Psoas muscle (tissue), 8 donors: ENCODE data around the gene VCL. TPM values are rescaled to one million over a fixed set of nuclear protein-coding genes. Genes with fewer than 3 reads are reported as not detected.

Experiments used
- ATAC-seq, 4 donors: fragments of 200-7000 bp; cut with Tn5 transposase; one replicate each; pipeline ENCODE4 v1.9.1; 2020; ENCODE audit warnings: moderate library complexity in 3 of 4, mild to moderate bottlenecking in 2 of 4
- DNase-seq, 2 donors: peaks; one replicate each; pipeline ENCODE4 v3.0.0-alpha.2; 2020
- H3K27ac ChIP-seq: fragments of 200-600 bp; one replicate; pipeline ENCODE4 v1.8.0; 2022
- H3K27me3 ChIP-seq, 3 donors: fragments of 200-600 bp in 1 of 3; one replicate each; pipeline versions ENCODE4 v1.6.1 to v1.8.0; 2013 to 2022; ENCODE audit warnings: low read length in 2 of 3, mild to moderate bottlenecking in 2 of 3, moderate library complexity in 1 of 3; ENCODE audit not compliant: insufficient read depth in 3 of 3
- H3K36me3 ChIP-seq, 2 donors: fragments of 200-600 bp in 1 of 2; one replicate each; pipeline versions ENCODE4 v1.6.1 to v1.8.0; 2013 to 2022; ENCODE audit warnings: low read depth in 1 of 2, mild to moderate bottlenecking in 1 of 2, moderate library complexity in 1 of 2; ENCODE audit not compliant: insufficient read depth in 1 of 2
- H3K4me1 ChIP-seq: fragments of 200-600 bp; one replicate; pipeline ENCODE4 v1.8.0; 2022
- H3K4me3 ChIP-seq: fragments of 200-600 bp; one replicate; pipeline ENCODE4 v1.8.0; 2022; ENCODE audit warnings: mild to moderate bottlenecking
- H3K9me3 ChIP-seq: fragments of 200-600 bp; one replicate; pipeline ENCODE4 v1.8.0; 2022
- WGBS, 3 donors: extraction: QIAGEN DNeasy Blood & Tissue Kit; methylation state at CpG; one replicate each; pipeline versions ENCODE4 v1.1.6 to v1.1.7; 2013; 5-methylcytosine and 5-hydroxymethylcytosine counted together
- intact Hi-C, 2 donors: fragments of 100-400 bp; cut with DNase I; formaldehyde crosslinking; loops; one replicate each; pipeline versions ENCODE4 v1.11.0 to v1.14.2; 2022
- polyA plus RNA-seq, 3 donors: library from polyadenylated mRNA; stranded (reverse); fragments of 200-250 nt; gene quantifications; one replicate each; pipeline ENCODE4 v1.2.3, GENCODE V29; 2013
- total RNA-seq, 4 donors: library from RNA; stranded (reverse); fragmentation: NEBNext Ultra II Directional in 2 of 4; extraction: Animal tissue kit (Norgen Biotek cat#: 25700) in 2 of 4; gene quantifications; one replicate each; pipeline versions ENCODE4 v1.2.1 to v1.2.4, GENCODE V29; 2021 to 2023
- TF ChIP-seq, protein P1 (sequence below): fragments of 200-600 bp; IDR thresholded peaks from one replicate; pipeline ENCODE4 v1.8.0; 2022; ENCODE audit warnings: antibody characterized with exemption
- donor health status: healthy with polysubstance abuse.
- donor health status: DM: no; HTN: no; CAD: no; lungs with moderate emphysema.
- donor health status: Bipolar disorder and iron deficiency.
- donor health status: healthy.
- donor health status: DM: yes; HTN: yes; CAD: no.
- donor health status: DM: no; HTN: no; CAD: no.
- donor health status: DM: no; HTN: no; CAD: no.
- donor health status: DM: yes; HTN: yes; CAD: no.

The VCL gene
- total and polyA plus RNA-seq, 7 donors, result 54.5 to 426 (median 93.2) TPM

DNA sequence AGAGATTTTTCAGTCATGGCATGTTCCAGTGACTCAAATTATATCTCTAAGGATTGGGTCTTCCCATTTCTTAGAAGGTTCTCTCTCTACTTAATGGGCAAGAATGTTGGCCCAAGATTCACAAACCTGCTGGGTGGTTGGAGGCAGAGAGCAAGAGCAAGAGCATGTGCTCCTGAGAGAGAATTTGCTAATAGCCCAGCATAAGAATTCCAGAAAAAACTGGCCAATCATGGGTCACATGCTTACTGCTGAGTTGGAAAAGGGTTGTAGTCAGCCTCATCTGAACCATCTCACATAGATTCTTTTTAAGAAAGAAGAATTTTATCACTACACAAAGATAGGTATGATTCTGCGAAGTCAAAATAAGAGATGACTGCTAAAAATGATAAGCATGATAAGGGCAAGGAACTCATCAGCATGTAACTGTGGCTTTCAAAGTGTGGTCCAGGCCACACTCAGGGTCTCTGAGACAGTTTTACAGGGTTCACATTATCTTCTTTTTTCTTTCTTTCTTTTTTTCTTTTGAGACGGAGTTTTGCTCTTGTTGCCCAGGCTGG, 8.2 kb upstream of the VCL start:
- intact Hi-C loops, result no loop called here

DNA sequence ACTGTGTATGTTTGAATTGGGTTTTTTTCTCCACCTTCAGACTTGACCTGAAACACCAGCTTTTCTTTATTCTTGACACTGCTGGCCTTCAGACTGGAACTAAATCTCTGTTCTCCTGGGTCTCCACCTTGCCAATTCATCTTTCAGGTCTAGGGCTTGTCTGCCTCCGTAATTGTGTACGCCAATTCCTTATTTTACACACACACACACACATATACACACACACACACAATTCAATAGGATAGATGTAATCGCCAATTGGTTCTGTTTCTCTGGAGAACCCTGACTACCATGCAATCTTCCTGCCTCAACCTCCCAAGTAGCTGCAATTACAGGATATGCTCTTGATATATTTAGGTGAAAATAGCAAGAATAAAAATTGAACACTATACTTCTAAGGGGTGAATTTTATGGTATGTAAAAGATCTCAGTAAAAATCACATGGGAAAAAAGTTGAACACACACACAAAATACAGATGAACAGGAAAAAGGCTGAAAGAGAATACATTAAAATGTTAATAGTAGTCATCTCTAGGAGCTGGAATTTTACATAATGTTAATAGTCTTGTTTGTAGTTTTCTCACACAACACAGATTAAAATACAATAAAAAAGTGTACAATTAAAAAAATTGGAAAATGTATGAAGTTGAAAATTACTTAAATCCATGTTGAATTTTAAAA, 6.6 kb upstream of the VCL start:
- TF ChIP-seq, protein P1, sequence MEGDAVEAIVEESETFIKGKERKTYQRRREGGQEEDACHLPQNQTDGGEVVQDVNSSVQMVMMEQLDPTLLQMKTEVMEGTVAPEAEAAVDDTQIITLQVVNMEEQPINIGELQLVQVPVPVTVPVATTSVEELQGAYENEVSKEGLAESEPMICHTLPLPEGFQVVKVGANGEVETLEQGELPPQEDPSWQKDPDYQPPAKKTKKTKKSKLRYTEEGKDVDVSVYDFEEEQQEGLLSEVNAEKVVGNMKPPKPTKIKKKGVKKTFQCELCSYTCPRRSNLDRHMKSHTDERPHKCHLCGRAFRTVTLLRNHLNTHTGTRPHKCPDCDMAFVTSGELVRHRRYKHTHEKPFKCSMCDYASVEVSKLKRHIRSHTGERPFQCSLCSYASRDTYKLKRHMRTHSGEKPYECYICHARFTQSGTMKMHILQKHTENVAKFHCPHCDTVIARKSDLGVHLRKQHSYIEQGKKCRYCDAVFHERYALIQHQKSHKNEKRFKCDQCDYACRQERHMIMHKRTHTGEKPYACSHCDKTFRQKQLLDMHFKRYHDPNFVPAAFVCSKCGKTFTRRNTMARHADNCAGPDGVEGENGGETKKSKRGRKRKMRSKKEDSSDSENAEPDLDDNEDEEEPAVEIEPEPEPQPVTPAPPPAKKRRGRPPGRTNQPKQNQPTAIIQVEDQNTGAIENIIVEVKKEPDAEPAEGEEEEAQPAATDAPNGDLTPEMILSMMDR, result no peak
- no peak overlapping the region for H3K27ac ChIP-seq
- no peaks in the 10 kb centered on the region for H3K36me3 ChIP-seq
- no peaks in the 10 kb centered on the region for H3K9me3 ChIP-seq
- ATAC-seq (no peak), DNase-seq (no peak)
- intact Hi-C loops, result no loop called here
- WGBS, 3 donors, result 89 to 90% (median 90%) methylated on average over 3 of the region's 3 CpGs
- H3K4me1 ChIP-seq, result no peaks in the 10 kb centered on the region
- H3K4me3 ChIP-seq, result no peak overlapping the region
- no peaks in the 10 kb centered on the region for H3K27me3 ChIP-seq

More for the DNA sequence above, 8.2 kb upstream of the VCL start:
- Histone ChIP-seq H3K4me3 (no peak overlapping the region), H3K4me1 (peaks cover under 1% of the 10 kb centered on the region), H3K9me3 (no peaks in the 10 kb centered on the region), H3K27me3 (no peaks in the 10 kb centered on the region), H3K27ac (no peak overlapping the region), H3K36me3 (no peaks in the 10 kb centered on the region)
- 96 to 97% (median 96%) methylated on average over 2 of the region's 2 CpGs for WGBS, 3 donors
- DNase-seq, result no peak
- TF ChIP-seq, protein P1, result no peak
- ATAC-seq, result no peak

DNA sequence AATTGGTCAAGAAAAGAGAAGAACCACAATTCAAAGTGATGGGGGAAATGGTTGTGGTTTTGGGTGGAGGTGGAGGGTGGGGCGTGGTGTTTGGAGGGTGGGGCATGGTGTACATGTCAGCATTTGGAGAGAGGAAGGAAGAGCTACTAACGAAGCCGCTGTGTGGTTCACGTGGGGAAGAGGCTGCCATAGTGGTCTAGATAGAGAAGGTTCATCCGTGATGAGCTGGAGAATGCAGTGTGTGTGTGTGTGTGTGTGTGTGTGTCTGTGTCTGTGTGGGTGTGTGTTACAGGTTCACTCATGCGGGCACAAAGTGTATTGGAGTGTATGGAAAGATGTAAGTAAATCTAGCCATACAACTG, 6.1 kb upstream of the VCL start:
- 62 to 66% (median 64%) methylated on average over 6 of the region's 6 CpGs for WGBS, 3 donors
- Histone ChIP-seq H3K27me3 (no peaks in the 10 kb centered on the region), H3K9me3 (no peaks in the 10 kb centered on the region), H3K27ac (no peak overlapping the region), H3K4me1 (no peaks in the 10 kb centered on the region), H3K4me3 (no peak overlapping the region), H3K36me3 (no peaks in the 10 kb centered on the region)
- ATAC-seq (peak in 2 of 4 donors; percentile 20 to 27), DNase-seq (peak; percentile 21 to 54)
- TF ChIP-seq, protein P1, result no peak
- intact Hi-C loops, result no loop called here

DNA sequence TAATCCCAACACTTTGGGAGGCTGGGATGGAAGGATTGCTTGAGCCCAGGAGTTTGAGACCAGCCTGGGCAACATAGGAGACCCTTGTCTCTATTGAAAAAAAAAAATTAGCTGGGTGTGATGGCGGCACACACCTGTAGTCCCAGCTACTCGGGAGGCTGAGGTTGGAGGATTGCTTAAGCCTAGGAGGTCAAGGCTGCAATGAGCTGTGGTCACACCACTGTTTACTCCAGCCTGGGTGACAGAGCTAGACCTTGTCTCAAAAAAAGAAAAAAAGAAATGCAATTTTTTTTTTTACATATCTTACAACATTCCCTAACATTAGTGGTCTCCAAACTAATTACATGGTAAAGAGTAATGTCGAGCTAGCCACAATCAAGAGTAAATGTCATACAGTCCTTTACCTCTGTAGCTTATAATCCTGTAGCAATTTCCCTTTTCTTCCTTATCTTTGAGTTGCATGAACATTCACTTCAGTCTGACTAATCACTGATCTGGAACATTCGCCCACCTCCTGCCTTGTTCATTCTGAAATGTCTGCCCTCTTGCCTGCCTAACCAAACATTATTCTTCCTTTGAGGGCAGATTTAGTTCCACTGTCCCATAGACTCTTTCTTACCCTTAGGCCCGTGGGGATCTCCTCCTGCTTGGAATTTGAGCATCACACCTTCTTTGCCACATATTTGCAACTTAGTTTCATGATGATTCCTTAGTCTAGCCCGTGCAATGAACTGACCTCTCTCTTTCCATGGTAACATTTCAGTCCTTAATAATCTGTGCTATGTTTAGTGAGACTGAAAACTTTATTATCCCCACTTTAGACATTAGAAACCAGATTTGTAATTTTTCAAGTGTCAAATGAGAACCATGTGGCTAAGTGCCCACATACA, 4.8 kb upstream of the VCL start:
- ATAC-seq, result no peak
- no peaks in the 10 kb centered on the region for H3K9me3 ChIP-seq
- no peak overlapping the region for H3K4me3 ChIP-seq
- H3K27me3 ChIP-seq, result no peaks in the 10 kb centered on the region
- H3K36me3 ChIP-seq, result no peaks in the 10 kb centered on the region
- no peak overlapping the region for H3K27ac ChIP-seq
- TF ChIP-seq, protein P1, result no peak
- intact Hi-C loops, result no loop called here
- WGBS, 3 donors, result 64 to 76% (median 66%) methylated on average over 6 of the region's 6 CpGs
- no peak for DNase-seq
- no peaks in the 10 kb centered on the region for H3K4me1 ChIP-seq
